SW 1271 (cell line): ENCODE data around the gene DISC1.

Experiments used
- DNase-seq, 2 experiments: peaks; one replicate each; lab custom pipeline; 2025; lab: John Stamatoyannopoulos, UW

The DISC1 gene

GRCh38 chr1:232005300-232005699 lies 378.7 kb downstream of the DISC1 start:
- DNase-seq = no peak

- DNase-seq = no peak
Observed at GRCh38 chr1:232009741-232010140, 383.2 kb downstream of the DISC1 start.

- DNase-seq = no peak
Observed at GRCh38 chr1:232011961-232012360, 385.4 kb downstream of the DISC1 start.

- DNase-seq = no peak
Observed at GRCh38 chr1:232012773-232013386, 386.3 kb downstream of the DISC1 start.

DNA sequence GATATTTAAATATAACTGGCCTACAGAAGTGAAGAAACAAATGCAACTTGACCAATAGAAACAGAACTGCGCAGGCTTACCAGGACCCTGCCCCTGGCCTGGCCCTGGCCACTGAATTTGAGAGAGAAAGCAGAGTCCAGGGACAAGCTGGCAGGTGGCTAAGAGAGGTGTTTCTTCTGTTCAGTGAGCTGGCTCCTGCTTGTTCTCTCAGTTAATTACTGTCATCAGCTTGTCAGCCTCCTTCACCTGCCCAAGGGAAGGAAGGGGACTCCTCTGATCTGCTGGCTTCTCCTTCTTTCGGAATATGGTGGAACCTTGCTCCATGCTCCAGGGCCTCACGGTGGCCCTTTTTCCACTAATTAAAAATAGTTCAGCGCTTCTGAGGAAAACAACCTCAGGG lies 388.4 kb downstream of the DISC1 start:
- no peak for DNase-seq

DNA sequence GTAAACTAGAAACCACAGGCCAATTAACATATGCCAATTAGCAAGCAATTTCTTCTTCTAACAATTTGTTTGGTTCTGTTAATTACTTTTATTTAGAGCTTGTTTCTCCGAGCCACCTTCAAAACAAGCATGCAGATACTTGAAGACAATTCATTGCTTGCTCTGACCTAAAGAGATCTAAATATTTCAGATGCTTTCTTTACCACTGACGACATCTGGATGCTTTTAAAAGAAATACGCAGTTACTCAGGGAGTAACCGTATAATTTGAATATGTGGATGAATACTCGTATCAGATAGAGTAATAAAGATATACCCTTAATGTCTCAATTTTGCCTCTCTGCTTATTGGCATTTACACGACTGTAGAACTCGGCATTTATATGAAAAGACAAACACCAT lies 390.0 kb downstream of the DISC1 start:
- DNase-seq = no peak

DNA sequence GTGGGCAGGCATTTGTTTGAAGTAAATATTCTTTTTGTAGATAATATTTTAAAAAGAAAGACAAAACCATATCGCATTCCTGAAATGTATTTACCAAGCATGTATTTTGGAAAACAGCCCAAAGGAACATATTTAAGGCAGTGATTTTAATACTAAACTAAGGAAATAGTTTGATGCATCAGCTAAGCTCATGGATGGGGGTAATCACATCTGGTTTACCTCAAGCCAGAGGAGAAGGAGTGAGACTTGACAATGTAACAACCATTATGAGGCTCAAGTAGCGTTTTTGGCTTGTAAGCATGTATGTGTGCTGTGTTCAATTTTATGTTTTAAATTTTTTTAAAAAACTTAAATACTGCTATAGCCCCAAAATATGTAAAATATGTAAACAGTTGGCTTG lies 390.5 kb downstream of the DISC1 start:
- DNase-seq = no peak

- DNase-seq = no peak
Observed at GRCh38 chr1:232017759-232018158, 391.2 kb downstream of the DISC1 start.

DNA sequence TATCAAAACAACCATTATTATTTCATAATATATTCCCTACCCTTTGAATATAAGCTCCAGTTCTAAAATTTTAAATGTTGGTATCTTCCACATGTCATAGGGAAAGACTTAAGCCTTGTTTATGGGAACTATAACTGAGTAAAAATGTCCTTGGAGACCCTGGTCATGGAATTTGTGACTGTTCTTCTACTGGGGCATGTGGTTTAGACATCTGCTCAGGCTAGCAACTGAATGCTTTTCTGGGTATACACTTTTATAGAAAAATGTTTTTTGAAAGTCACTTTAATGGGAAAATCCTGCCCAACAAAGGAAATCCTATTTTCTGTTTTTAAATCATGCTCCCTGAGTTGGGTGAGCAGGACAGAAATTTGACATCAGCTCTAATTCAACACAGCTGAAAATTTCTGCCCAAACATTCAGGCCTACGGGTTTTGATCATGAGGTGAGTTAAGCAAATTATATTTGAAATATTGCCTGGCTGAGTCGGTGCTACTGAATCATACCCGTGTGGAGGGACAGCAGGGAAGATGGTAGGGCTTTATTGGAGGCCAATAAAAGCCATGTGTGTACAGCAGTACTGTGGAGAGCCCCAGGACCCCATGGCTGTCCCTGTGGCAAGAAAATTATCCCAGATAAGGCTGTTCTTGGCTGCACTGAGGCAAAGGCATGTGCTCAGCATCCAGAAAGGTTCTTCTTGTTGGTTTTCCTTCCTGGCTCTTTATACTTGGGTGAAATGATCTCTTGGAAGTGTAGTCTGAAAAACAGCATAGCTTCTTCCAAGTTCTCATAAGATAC lies 391.8 kb downstream of the DISC1 start:
- DNase-seq = no peak

GRCh38 chr1:232019026-232019340 lies 392.4 kb downstream of the DISC1 start:
- no peak for DNase-seq

DNA sequence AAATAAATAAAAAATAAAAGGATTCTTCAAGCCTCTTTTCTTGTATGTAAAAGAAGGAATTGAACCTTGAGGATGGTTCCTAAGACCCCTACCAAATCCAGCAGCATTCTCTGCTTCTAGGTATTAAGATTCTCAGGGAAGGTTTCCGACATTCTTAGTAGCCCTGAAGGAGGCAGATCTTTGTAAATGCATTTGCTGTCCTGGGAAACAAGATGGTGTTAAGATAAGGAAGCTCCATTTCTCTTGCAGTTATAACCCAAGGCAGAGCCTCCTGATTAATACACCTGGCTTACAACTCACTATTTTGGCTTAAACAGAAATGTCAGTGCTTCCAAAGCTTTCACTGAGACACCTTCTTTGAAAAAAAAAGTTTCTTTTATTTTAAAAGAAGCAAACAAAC lies 393.8 kb downstream of the DISC1 start:
- DNase-seq = no peak

DNA sequence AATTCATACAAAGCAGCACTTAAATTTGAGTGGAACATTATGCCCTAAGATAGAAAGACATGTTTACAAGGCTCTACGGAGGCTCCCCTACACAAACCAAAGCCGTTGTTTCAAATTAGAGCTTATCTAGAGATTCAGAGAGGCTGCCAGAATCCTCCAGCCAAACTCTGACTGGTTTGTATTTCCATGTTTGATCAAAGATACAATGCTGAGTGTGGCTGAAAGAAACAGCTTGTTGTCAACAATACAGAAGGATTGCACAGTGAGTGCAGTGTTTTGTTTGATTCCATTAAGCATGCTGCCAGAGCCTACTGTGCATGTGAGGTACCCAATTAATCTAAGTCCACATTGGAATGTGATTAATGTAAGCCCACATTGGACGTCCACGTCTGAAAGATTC lies 402.7 kb downstream of the DISC1 start:
- no peak for DNase-seq

DNA sequence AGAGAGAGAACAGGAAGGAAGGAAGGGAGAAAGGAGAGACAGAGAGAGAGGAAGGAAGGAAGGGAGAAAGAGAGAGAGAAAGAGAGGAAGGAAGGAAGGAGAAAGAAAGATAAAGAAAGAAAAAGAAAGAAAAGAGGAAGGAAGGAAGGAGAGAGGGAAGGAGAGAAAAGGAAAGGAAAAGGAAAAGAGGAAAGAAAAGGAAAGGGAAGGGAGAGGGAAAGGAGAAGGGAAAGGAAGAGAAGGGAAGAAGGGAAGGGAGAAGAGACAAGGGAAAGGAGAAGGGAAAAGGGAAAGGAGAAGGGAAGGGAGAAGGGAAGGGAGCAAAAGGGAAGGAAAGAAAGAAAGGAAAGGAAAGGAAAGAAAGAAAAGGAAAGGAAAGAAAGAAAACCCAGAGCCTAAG lies 404.6 kb downstream of the DISC1 start:
- no peak for DNase-seq

DNA sequence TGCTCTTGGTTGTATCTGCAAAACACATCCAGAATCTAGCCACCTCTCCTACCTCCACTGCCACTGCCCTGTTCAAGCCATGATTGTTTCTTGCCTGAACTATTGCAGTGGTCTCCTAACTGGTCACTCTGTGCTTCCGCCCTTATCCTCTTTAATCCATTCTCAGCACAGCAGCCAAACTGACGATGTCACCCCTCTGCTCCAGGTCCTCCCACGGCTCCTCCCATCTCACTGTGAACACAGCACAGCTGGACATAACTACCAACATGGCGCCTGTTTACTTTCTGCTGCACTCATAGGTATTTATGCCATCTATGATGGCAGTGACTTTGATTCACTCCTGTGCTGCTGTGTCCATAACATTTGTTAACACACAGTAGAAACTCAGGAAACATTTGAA lies 406.7 kb downstream of the DISC1 start:
- no peak for DNase-seq

DNA sequence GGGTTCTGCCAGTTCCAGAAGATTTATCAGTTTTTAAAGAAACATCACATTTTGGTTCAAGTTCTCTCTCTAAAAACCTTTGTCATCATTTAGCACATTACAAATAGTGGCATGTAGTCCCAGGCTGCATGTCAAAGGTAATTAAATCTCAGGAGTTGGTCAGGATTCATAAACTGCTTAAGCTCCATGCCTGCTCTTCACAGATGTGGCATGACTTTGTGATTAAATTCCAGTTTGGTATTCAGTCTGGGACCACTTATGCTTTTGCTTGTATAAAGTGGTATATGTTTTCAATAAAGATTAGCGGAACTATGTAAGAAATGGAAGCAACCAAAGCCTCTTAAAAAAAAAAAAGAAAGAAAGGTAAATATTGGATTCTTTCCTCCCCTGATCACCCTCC lies 408.0 kb downstream of the DISC1 start:
- DNase-seq = no peak

DNA sequence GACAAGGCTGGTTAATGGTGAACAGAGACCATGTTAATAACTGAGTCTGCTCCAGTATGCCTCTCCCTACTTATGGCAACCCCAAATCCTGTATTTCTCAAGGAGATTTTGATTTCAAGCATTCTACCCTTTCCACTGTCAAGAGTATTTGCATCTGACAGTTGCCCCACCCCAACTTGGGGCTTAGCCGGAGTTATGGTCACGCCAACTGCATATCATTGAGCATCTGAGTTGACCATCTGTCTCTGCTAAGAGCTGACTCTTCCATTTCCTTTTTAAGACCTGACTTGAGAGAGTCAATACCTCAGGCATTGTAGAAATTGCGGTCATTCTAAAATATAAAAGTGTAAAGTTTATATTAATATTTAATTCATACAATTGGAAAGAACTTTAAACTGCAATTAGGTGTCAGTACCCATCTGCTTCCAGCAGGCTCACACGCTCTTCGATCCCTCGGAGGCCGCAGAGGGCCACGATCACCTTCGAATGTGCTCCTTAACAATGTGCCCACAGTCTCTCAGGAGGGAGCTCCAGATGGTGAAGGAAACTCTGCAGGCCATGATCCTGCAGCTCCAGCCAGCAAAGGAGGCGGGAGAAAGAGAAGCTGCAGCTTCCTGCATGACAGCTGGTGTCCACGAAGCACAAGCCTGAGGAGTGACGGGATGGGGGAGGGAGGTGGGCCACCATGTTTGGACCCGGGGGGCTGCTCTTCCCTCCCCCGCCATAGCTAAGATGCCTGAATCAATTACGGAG lies 409.8 kb downstream of the DISC1 start:
- no peak for DNase-seq

DNA sequence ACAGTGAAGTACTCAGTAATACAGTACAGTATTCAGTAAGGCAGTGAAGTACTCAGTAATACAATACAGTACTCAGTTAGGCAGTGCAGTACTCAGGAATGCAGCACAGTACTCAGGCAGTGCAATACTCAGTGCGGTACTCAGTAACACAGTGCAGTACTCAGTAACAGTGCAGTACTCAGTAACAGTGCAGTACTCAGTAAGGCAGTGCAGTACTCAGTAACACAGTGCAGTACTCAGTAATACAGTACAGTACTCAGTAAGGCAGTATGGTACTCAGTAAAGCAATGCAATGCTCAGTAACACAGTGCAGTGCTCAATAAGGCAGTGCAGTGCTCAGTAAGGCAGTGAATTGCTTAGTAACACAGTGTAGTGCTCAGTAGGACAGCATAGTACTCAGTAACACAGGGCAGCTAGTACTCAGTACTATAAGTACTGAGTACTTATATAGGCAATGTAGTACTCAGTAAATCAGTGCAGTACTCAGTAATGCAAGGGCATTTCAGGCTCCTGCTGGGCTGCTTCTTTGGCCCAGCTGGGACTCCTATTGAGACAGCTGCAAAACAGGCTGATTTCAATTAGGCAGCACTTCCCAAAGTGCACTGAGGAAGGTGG lies 411.3 kb downstream of the DISC1 start:
- DNase-seq = no peak

DNA sequence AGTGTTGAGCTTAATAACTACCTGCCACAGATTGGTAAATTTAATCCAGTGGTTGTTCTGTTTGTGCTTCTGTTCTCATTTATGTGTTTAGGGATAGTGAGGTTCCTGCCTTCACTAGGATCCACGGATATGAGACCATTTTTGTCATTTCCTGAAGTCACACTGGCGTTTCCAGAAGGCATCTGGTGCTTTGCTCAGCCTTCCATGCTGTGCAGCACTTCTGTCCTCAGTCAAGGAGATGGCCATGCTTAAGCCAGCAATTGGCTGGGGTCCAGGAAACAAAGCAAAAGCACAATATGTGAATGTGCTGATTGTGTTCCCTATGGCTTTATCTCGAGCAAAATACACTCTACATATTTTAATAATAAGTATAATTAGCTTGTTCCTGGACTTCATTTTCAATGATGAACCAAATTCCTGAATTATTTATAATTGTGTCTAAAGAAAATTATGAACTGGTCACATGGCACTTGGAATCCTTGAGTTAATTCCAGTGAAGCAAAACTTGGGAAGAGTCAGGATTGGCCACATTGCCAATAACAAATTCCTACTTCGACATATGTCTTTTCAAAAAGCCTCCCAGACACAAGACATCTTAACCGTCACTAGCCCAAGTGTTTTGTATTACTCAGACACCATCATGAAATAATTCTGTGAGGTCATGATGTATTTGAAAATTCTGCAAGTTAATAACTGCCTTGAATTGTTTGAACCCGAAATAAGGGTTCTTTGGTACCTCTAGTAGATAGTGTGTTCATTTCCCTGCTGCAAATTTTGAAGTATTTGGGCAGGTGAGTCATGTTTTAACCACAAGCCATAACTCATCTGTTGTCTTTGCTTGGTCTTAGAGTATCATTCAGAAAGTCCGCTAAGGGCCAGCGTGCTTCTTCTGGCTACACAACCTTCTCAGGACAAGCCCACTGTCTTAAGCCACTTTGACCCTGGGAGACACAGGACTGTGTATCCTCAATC lies 412.4 kb downstream of the DISC1 start:
- DNase-seq = no peak

GRCh38 chr1:232040260-232040659 lies 413.7 kb downstream of the DISC1 start:
- DNase-seq = no peak

- no peak for DNase-seq
Observed at GRCh38 chr1:232044728-232045127, 418.1 kb downstream of the DISC1 start.

DNA sequence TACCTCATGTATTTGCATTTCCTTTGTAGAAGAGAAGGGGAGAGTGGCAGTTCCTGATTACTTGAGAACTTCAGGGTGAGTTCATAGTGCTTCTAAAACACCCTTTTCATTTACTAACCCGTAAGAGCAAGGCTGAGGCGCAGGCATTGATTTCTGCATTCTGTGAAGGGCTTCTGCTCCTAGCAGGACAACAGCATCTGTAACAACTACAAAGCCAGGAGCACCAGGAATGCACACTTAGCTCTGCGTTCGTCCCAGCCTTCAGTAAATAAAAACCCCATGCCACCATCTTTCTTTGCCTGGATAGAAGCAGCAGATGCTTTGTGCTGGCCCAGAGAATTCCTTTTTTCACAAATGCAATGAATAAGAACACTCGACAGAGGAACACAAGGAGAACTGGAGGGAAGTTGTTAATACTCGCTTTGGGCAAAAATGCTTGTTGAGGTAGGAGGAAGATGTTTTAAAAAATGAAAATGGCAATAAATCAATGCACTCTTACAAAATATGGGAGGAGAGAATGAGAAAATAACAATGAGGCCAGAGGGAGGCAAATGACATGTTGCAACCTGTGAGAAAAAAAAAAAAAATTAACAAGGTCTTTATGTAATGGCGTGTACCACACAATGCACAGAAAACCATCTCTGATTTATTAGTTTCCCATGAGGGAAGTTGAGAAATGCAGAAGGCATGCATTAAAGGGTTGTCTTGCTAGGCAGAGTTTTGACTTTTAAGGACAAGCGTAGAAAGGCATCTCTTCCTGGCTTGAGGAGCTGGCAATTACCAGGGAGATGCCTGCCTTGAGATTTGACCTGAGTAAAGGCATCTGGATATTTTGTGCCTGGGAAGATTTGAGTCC lies 418.8 kb downstream of the DISC1 start:
- no peak for DNase-seq
